GM13976 (cell line): ENCODE measurements around the gene RPS6KA1.
"Not testable (repeated sequence)": the region's sequence is repeated elsewhere in the genome, so short reads cannot be mapped to it uniquely, and the experiment has no call there.

ENCODE experiments used
- DNase-seq: peaks from one replicate; pipeline ENCODE4 v3.0.0; 2012; ENCODE audit warnings: low spot score
- in situ Hi-C: fragments of 300-500 bp; cut with MboI; formaldehyde crosslinking; loops from one replicate; pipeline ENCODE4 v1.12.0; 2022; ENCODE audit warnings: low sequenced_read_pairs, mixed read lengths, inconsistent platforms; ENCODE audit not compliant: unreplicated experiment
- TF ChIP-seq, protein P1 (sequence below): IDR thresholded peaks from 2 replicates; pipeline ENCODE4 v1.5.1; 2012; ENCODE audit warnings: borderline replicate concordance, mild to moderate bottlenecking; ENCODE audit not compliant: insufficient read depth; ENCODE audit errors: extremely low read depth, missing control alignments, control extremely low read depth

The RPS6KA1 gene

DNA sequence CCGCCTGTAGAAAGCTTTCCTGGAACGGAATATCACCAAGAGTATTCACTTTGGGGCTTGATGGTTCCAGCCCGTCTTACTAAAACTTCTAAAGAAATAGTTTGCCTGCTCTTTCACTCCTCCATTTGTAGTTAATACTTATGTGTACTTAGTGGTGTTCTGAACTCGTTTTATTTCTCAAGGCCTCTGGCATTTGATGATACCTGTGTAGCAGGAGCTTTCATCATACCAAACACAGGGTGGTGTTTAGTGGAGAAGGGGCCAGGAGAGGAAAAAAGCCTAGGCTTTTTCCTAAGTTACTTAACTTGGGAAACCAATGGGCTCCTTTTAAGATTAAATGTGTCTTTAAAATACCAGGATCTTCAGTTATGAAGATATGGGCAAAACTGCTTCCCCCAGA is 74.3 kb downstream of the RPS6KA1 start:
- TF ChIP-seq, protein P1, sequence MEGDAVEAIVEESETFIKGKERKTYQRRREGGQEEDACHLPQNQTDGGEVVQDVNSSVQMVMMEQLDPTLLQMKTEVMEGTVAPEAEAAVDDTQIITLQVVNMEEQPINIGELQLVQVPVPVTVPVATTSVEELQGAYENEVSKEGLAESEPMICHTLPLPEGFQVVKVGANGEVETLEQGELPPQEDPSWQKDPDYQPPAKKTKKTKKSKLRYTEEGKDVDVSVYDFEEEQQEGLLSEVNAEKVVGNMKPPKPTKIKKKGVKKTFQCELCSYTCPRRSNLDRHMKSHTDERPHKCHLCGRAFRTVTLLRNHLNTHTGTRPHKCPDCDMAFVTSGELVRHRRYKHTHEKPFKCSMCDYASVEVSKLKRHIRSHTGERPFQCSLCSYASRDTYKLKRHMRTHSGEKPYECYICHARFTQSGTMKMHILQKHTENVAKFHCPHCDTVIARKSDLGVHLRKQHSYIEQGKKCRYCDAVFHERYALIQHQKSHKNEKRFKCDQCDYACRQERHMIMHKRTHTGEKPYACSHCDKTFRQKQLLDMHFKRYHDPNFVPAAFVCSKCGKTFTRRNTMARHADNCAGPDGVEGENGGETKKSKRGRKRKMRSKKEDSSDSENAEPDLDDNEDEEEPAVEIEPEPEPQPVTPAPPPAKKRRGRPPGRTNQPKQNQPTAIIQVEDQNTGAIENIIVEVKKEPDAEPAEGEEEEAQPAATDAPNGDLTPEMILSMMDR: no peak
- in situ Hi-C loops: no loop called here
- DNase-seq: no peak

- DNase-seq: no peak
- in situ Hi-C loops: loop anchor here (5.0 kb wide), 1 partner anchor 180 kb away; the partner anchor contains the start of gene PIGV
These were observed 77.6 kb downstream of the RPS6KA1 start for GRCh38 chr1:26607186-26607585.

DNA sequence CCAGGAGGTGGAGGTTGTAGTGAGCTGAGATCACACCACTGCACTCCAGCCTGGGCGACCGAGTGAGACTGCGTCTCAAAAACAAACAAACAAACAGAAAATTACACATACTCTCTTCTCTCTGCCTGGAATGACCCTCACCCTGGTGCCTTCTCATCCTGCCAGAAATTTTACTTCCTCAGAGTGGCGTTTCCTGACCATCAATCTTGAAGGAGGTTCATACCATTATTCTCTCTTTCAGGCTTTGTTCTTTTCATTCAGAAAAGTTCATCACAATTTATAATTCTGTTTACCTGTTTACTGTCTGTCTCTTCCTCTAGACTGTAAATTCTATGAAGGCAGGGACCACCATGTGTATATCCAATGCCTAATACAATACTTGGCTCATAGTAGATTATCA is 79.3 kb downstream of the RPS6KA1 start:
- in situ Hi-C loops: loop anchor here (5.0 kb wide), 1 partner anchor 178 kb away; the partner anchor contains the start of gene PIGV
- TF ChIP-seq, protein P1: no peak
- DNase-seq: no peak

More at GRCh38 chr1:26607186-26607585, 77.6 kb downstream of the RPS6KA1 start:
- TF ChIP-seq, protein P1: no peak

DNA sequence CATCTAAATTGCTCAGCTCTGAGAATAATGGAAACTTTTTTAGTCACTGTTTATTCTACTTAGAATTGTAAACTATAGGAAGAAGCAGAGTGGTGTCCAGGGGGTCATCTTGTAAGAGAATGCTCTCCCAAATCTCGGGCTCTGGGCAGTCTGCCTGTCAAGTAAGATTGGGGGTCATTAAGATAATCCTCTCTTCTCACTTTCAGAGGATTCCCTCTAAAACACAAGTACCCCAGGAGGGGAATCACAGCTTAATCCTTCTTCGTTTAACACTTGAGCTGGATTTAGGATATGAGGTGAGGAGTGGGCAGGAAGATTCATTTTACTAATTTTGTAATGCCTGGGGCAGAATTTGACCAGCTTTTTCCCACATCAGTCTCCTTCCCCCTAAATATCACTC is 81.2 kb downstream of the RPS6KA1 start:
- no peak for DNase-seq
- in situ Hi-C loops: no loop called here
- TF ChIP-seq, protein P1: no peak

- DNase-seq, in situ Hi-C loops: not testable (repeated sequence)
These were observed 83.1 kb downstream of the RPS6KA1 start for GRCh38 chr1:26612627-26613026.

DNA sequence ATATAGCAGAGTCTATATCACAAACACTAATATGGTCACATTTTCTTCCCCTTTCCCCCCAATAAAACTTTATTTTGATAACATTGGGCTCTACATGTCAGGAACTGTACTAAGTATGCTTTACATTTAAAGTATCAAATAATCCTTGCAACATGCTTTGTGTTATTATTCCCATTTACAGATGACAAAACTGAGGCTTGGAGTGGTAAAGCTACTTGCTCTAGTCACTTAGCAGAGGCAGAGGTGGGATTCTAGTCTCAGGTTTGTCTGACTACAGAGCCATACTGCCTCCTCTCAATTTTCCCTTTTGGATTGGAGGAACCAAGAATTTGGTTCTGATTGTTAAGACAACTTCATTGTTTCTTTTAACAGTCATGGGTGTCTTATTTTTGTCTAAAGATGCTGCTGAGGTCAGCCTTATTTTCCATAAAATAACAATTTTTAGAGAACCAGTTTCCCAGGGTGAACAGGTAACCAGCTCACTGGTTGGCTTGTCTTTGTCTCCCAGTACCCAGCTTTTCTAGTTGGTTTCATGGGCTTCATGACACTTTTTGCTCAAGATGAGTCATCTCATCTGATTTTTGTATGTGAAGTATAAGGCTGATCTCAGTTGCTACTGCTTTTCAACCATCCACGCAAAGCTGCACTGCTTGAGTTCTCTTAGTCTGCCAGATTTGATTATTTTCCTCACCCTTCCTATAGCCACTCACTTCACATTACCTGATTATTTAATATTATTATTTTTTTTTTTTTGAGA is 85.3 kb downstream of the RPS6KA1 start:
- in situ Hi-C loops: no loop called here
- TF ChIP-seq, protein P1: no peak
- DNase-seq: no peak

- no peak for DNase-seq
- TF ChIP-seq, protein P1: no peak
These were observed 87.3 kb downstream of the RPS6KA1 start for GRCh38 chr1:26616881-26617280.

More at GRCh38 chr1:26616881-26617280, 87.3 kb downstream of the RPS6KA1 start:
- in situ Hi-C loops: no loop called here
